Measurements from ENCODE around the gene FSTL5.

Gene FSTL5

DNA sequence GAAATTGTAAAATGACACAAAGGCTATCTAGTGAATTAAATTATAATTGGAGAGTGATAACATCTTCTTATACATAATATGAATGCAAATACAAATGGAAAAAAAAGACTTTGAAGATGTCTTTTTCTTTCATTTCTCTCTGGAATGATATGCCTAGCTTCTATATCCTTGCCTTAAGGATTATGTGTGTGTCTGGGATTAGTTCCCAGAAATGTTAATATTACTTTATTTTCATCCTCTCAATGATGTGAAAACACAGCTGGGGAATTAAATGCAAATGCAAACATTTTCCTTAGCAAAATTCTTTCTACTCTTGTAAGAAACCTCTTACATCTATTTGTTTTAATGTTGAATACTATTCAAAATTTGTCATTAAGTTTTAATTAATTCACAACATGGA, 441.9 kb downstream of the FSTL5 start:
- H3K4me3 ChIP-seq (ENCODE audit: low read depth, low read length) = no peak overlapping the region

DNA sequence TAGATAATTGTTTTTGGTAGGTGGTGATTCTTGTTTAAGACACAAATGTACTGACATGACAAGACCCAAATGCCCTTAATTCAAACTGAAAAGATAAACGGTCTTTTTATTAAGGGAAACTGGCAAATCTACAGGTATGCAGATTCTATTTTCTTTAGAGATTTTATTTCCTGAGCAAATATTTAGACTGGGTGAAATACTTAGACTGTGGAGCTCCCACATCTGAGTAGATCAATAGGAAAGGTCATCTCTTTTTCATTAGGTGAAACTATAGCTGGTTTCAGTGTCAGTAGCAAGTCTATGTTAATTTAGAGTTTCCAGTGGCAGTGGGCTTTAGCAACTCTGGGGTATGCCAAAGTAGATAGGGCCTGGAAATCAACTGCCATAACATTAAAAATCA, 446.7 kb downstream of the FSTL5 start:
- H3K4me3 ChIP-seq (ENCODE audit: low read depth, low read length) = no peak overlapping the region

DNA sequence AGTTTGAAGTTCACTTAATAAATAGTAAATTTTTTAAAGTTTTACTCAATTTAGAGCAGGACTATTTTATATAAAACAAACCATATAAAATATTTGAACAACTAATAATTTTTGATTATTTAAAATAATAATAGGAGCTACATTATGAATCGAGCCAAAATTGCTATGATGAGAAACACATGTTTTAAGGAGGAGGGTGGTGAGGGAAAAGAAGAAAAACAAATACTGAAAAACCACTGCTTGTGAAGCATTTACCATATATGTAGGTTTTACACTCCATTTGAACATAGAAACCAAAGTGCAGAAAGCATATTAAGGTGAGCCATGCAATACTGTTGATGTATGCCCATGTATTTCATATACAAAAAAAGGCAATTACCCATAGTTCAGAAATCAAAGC, 448.9 kb downstream of the FSTL5 start:
- H3K4me3 ChIP-seq (ENCODE audit: low read depth, low read length) = no peak overlapping the region

DNA sequence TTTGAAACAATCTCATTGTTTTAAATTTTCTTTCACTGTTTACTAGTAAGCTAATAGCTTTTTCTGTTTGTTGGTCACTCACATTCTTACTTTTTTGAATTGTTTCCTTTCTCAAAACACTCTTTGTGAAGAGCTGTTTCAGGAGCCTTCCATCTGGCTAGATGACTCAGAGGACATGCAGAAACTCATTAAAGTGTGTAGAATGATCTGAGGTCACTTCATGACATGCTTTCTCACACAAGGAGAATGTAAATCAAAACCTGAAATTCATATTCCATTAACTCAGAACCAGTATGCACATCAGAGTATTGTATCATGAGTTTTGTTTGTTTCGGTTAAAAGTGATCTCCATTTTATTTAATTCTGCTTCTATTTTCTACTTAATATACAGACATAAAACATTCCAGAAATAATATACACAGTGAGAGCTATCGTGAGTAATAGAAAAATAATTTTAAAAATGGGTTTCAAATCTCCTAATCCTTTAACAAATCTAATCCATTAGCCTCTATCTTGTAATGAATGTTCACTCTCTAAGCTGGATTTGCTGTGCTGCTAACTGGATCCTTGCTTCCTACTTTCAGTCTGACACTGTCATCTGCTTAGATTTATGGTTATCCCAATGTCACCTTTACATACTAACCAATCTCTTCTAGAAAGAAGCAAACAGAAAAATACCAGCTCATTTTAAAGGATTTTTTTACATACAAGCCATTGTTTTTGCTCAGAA, 449.6 kb downstream of the FSTL5 start:
- no peak overlapping the region for H3K4me3 ChIP-seq (ENCODE audit: low read depth, low read length)

DNA sequence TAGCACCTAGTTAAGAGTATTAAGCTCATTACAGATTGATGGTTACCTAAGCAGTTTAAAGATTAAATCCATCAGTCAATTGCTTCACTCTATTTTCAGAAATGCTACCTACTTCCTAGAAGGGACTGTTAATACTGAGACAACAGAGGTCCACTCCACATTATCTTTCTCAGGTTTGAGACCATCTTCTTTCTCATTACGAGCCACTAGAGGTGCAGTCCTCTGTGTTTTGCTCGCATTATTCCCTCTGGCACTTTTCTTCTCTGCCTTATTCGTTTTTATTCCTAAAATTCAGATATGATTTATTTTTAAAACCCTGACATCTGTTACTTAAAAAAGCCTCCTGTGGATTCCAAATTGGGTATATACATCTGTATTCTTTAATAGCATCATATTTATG, 459.1 kb downstream of the FSTL5 start:
- no peak overlapping the region for H3K4me3 ChIP-seq (ENCODE audit: low read depth, low read length)

DNA sequence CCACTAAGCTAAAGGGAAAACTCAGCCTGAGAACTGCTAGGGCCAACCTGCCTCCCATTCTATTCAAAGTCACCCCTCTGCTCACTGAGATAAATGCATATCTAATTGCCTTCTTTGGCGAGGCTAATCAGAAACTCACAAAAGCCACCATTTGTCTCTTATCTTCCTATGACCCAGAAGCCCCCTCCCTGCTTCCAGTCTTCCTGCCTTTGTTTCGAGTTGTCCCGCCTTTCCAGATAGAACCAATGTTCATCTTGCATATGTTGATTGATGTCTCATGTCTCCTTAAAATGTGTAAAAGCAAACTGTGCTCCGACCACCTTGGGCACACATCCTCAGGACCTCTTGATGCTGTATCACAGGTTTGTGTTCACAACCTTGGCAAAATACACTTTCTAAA, 459.8 kb downstream of the FSTL5 start:
- no peak overlapping the region for H3K4me3 ChIP-seq (ENCODE audit: low read depth, low read length)

DNA sequence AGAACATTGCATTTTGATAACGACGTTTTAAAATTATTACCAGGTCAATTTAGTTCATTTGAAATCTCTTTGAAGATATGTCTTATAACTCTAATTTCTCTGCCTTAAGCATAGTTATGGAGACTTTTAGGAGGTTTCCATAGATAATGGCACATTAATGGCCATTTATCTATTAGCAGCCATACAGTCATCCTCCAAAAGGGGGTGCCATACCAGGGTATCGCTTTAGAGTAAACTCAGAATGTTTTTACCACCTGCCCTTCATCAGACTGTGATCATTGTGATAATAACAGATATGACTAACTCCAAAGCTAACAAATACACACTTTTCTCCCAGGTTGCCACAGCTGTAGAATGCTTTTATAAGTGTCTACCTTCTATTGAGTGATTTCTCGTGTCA, 461.5 kb downstream of the FSTL5 start:
- H3K4me3 ChIP-seq (ENCODE audit: low read depth, low read length) = no peak overlapping the region

DNA sequence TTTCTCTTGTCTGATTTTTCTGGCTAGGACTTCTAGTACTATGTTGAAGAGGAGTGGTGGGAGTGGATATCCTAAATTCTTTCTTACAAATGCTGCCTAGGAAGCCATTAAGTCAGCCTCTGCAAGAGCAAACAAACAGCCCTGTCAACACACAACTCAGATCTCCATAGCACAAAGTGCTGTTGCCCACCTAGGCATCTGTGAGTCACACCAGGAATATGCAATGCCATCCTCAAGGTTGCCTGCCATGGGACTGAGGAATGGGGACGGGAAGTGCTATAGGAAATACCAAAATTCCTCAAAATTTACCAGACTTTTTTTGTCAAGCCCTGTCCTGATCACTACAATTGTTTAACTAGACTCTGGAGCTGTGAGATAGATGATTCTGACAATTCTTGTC, 466.9 kb downstream of the FSTL5 start:
- H3K4me3 ChIP-seq (ENCODE audit: low read depth, low read length) = no peak overlapping the region

DNA sequence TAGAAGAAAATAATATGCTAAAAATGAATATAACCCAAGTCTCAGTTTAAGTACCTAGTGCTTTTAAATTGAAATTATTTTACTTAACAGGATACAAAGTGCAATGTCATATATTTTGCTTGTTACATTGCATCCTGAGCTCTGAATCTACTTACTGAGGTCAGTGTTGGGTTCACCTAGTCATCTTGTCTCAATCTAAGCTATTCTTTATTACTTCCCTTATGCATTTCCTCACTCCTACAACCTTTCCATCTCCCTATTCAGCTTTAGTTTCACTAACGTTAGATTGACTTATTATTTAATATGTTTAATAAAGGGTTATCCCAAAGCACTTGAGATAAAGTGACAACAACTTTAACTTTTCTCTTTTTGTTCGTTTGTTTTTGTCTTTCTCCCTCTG, 483.7 kb downstream of the FSTL5 start:
- no peak overlapping the region for H3K4me3 ChIP-seq (ENCODE audit: low read depth, low read length)

DNA sequence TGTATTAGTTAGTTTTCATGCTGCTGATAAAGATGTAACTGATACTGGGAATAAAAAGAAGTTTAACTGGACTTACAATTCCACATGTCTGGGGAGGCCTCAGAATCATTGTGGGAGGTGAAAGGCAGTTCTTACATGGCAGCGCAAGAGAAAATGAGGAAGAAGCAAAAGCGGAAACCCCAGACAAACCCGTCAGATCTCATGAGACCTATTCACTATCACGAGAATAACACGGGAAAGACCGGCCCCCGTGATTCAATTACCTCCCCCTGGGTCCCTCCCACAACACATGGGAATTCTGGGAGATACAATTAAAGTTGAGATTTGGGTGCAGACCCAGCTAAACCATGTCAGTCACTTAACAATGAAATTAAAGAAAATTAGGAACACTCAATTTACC, 499.1 kb downstream of the FSTL5 start:
- no peak overlapping the region for H3K4me3 ChIP-seq (ENCODE audit: low read depth, low read length)

DNA sequence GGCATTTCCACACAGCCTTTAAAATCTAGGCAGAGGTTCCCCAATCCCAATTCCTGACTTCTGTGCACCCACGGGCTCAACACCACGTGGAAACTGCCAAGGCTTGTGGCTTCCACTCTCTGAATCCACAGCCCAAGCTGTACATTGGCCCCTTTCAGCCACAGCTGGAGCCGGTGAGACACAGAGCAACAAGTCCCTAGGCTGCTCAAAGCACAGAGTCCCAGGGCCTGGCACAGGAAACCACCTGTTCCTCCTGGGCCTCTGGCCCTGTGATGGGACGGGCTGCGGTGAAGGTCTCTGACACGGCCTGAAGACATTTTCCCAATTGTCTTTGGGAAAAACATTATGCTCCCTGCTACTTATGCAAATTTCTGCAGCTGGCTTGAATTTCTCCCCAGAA, 500.0 kb downstream of the FSTL5 start:
- no peak overlapping the region for H3K4me3 ChIP-seq (ENCODE audit: low read depth, low read length)

DNA sequence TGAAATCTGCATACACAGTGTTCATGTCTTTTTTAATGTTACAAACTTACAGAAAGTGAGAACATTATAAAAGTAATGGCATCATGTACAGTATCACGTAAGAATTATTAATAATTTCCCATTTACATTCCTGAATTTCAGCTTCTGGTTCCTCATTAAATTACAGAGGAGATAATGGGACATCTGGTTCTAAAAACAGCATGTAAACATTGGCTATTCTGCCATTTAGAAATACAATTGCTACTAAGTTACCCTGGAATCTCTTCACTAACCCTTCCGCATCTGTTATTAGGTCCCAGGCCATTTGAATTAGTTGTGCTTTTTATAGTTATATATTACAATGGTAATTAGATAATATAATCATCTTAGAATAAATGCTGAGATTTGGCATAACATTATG, 505.1 kb downstream of the FSTL5 start:
- no peak overlapping the region for H3K4me3 ChIP-seq (ENCODE audit: low read depth, low read length)

DNA sequence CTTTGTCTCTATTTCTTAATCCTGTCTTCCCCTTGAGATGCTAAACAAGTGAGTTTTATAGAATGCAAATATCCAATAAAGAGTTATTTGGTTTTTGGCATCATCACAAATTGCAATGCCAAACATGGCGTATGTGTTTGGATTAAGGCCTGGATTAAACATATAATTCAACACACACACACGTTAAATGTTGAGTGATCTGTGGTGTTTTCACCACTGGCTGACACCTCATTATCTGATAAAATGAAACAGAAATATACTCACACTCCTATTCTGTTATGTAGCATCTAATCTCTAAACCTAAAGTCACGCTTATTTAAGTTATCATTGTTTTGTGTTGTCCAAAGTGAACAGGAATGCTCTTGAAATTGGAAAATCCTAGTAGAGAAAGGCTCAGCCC, 506.2 kb downstream of the FSTL5 start:
- no peak overlapping the region for H3K4me3 ChIP-seq (ENCODE audit: low read depth, low read length)

DNA sequence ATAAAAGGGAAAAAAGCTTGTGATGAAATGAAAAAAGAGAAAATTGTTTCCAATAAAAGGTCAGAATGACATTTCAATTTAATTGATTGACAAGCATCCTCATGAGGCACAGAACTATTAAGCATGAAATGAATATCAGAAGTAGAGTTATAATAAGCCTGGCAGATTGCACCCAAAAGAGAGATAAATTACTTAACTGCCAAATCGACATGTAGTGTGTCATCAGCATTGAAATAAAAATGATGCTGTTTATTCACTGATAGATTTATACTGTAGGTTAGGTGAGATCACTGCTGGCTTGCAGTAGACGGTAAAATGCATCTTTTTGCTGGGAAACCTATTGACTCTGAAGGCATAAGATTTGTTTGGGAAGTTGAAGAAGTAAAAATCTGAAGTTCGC, 507.2 kb downstream of the FSTL5 start:
- H3K4me3 ChIP-seq (ENCODE audit: low read depth, low read length) = no peak overlapping the region

DNA sequence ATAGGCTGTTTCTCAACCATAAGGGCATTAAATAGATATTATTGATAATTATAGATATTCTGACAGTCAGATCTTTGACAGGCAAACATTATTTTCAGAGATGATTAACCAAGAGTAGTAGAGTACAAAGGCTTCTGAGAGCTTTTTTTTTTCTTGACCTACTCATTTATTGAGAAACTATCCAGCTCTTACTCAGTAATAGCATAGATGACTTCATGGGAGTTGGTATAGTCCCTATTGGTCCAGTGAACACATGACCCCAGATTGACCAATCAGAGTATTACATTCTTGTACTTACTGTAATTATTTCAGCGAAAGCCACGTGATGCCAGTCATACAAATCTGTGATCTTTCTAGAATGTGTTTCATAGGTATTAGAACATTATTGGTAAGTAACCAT, 508.7 kb downstream of the FSTL5 start:
- no peak overlapping the region for H3K4me3 ChIP-seq (ENCODE audit: low read depth, low read length)

DNA sequence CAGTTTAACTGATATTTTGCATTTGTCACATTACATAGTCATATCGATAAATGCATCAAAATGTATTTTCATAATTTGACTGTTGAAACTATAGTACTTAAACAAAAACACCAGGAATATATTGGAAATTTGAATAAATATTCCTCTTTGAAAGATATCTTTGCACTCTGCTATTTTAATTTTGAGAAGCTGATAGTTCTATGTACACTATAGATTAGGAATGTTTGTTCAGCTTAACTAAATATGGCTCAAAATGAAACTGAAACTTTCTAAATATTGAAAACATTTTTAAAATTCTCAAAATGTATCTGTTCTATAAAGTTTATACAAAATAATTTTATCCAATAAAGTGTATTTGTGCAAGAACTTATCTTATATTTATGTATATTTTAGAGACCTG, 510.1 kb downstream of the FSTL5 start:
- no peak overlapping the region for H3K4me3 ChIP-seq (ENCODE audit: low read depth, low read length)

DNA sequence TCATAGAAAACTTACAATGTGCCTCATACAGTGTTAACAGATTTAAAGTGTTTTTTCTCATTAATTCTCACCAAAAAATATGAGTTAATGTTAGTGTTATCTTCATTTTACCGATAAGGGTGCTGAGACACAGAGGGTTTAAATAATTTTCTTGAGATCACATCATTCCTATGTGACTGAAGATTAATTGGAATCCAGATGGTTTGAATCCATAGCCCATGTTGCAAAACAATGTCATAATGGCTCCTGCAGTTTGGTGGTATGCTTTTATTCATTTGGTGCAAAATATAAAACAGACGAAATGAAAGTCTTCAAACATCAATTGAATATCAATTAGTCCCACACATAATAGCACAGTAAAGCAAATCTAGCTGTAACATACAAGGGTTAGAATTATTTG, 512.2 kb downstream of the FSTL5 start:
- no peak overlapping the region for H3K4me3 ChIP-seq (ENCODE audit: low read depth, low read length)

DNA sequence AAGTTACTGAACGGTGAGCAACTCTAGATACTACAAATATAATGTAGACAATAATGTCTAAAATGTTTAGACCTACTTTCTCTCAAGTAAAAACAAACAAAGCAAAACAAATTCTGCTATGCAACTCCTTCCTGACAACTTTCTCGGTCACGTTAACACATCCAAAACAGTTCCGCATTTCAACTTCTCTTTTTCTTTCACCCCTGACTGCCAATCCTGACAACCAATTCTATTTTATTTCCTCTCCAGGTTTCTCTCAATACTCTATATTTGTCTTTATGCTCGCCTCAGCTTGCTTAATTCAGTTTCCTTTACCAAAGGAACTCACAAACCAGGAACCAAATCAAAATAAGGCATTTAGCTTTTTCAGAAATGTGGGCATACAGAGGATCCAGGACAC, 513.0 kb downstream of the FSTL5 start:
- H3K4me3 ChIP-seq (ENCODE audit: low read depth, low read length) = no peak overlapping the region

DNA sequence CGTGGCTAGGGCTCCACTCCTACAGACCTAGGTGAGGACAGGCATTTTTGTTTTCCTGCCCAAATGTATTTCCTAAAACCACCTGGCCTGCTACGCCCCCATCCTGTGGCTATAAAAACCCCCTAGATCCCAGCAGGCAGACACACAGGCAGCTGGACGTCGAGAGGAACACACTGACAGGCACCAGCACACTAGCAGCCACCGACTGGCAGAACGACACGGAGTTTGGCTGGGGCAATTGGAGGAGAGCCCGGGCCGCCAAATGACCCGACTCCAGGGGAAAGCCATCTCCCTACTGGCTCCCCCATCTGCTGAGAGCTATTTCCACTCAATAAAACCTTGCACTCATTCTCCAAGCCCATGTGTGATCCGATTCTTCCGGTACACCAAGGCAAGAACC, 516.0 kb downstream of the FSTL5 start:
- no peak overlapping the region for H3K4me3 ChIP-seq (ENCODE audit: low read depth, low read length)

DNA sequence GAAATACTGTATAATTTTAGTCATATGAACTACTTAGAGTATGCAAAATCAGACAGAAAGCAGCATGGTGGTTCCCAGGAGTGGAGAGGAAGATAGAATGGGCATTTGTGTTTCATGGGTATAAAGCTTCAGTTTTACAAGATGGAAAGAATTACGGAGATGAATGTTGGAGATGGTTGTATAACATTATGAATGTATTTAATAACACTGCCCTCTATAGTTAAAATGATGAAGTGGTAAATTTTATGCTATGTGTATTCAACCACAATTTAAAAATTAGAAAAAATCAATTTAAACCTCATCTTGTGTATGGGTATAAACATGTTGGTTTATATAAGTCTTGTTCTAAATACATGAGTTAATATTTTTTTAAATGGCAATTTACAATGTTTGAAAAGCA, 521.1 kb downstream of the FSTL5 start:
- no peak overlapping the region for H3K4me3 ChIP-seq (ENCODE audit: low read depth, low read length)

DNA sequence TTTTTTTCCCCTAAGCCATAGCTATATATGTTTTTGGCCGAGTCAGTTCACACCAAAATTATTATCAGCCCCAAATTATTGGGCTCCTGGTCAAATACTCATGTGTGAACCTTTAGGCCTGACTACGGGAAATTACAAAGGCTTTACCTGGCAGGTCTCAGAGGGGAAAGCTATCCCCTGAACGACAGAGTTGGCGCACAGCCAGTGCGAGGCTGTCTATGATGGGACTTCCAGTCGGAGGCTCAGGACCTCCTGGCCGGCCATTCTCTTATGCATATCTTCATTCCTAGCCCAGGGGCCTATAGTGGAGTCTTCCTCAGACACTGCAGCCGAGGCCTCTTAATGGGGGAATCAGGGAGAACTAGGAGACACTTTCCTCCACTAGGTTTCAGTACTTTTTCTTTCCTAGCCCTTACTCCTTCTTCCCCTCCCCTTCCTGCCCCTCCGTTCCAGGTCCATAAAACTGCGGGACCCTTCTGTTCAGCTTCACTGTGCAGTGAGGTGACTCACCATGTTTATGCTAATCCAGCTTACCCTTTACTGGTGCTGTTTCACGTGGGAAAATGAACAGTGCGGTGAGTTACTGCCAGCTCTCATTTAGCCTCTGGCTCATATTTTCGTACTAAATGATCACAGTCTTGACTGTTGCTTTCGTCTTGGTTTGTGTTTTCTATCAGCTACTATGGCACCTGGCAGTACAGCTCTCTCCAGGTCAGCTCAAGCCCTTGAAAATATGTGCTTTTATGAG, 533.9 kb downstream of the FSTL5 start:
- no peak overlapping the region for H3K4me3 ChIP-seq (ENCODE audit: low read depth, low read length)

DNA sequence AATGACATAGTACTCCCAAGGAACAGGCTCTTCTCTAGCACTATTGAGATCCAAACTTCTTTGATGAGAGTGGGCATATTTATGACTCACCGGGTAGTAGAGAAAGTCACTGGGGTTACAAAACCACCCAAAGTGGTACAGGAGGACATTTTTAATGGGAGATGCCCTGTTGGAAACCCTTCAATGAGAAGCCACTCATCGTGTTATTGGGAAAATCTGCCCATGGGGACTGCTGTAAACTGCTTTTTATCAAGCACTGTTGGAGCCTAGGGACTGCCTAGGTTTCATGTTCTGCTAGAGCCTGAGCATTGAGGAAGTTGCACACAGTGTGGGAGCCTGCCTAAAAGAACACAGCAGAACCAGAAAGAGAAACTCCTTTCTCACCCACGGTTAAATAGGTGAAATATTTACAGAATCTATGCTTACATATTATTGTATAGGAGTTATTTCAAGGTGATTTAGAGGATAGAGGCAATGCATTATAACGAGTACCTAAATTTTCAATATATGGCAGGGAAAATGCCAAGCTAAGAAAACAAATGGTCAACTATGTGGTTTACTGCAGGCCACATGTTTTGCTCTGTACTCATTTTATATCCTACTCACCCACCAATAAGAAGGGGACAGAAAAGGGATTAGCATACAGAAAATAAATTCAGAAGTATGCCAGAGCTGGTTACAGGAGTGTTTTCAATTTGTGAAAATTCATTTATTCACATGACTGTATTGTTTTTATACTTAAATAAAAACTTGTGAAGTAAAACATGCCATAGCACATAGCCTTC, 559.1 kb downstream of the FSTL5 start:
- H3K4me3 ChIP-seq (ENCODE audit: low read depth, low read length) = no peak overlapping the region
